Esophagus squamous epithelium (tissue), 5 donors: ENCODE data around the gene HSH2D. TPM values are rescaled to one million over a fixed set of nuclear protein-coding genes. Genes with fewer than 3 reads are reported as not detected.

Experiments
- DNase-seq: peaks from one replicate; lab custom pipeline; 2025; lab: John Stamatoyannopoulos, UW
- H3K27ac ChIP-seq, 4 donors: fragments of 200-600 bp; sonication (generic); one replicate each; pipeline ENCODE4 v1.5.1; 2016 to 2019; ENCODE audit warnings: mild to moderate bottlenecking in 1 of 4
- H3K27me3 ChIP-seq, 4 donors: fragments of 200-600 bp; sonication (generic); 1 replicate in 3 of 4; 2 replicates in 1 of 4; pipeline versions ENCODE4 v1.5.1 to v1.6.0; 2017 to 2021; ENCODE audit warnings: antibody characterized with exemption in 1 of 4
- H3K36me3 ChIP-seq, 3 donors: fragments of 200-600 bp; sonication (generic); one replicate each; pipeline ENCODE4 v1.5.1; 2016 to 2019
- H3K4me1 ChIP-seq, 3 donors: fragments of 200-600 bp; sonication (generic); one replicate each; pipeline ENCODE4 v1.5.1; 2017 to 2019
- H3K4me3 ChIP-seq, 4 donors: fragments of 200-600 bp; sonication (generic); 1 replicate in 3 of 4; 2 replicates in 1 of 4; pipeline ENCODE4 v1.5.1; 2016 to 2019; ENCODE audit warnings: mild to moderate bottlenecking in 2 of 4, moderate library complexity in 1 of 4
- H3K9me3 ChIP-seq, 3 donors: fragments of 200-600 bp; sonication (generic); one replicate each; pipeline ENCODE4 v1.5.1; 2016 to 2019
- CTCF ChIP-seq, 6 experiments: fragments of 450-650 bp in 4 of 6; fragments of 200-600 bp in 2 of 6; sonication (generic) in 2 of 6; IDR thresholded peaks; one replicate each; pipeline ENCODE4 v1.5.1; 2016 to 2019; ENCODE audit warnings: antibody characterized with exemption in 6 of 6, mild to moderate bottlenecking in 4 of 6, moderate library complexity in 4 of 6
- POLR2A ChIP-seq, 4 donors: fragments of 450-650 bp; IDR thresholded peaks; one replicate each; pipeline ENCODE4 v1.6.1; 2017; ENCODE audit warnings: antibody characterized with exemption in 4 of 4, mild to moderate bottlenecking in 4 of 4, moderate library complexity in 3 of 4
- WGBS, 2 donors: methylation state at CpG; one replicate each; pipeline ENCODE4 v1.1.5; 2018; 5-methylcytosine and 5-hydroxymethylcytosine counted together
- intact Hi-C: fragments of 100-400 bp; cut with DNase I; formaldehyde crosslinking; loops from one replicate; pipeline ENCODE4 v1.15.0; 2022
- small RNA-seq, 4 donors: library from RNA; depleted of rRNA; stranded (forward); fragments of <200 nt; gene quantifications; one replicate each; pipeline ENCODE3, GENCODE V24; 2016
- total RNA-seq, 4 donors: library from RNA; depleted of rRNA; stranded (reverse); fragments of >200 nt; gene quantifications; one replicate each; pipeline ENCODE4 v1.1.0, GENCODE V29; 2016
- donor health status: DM: yes; HTN: yes; CAD: no.

HSH2D gene
- total RNA-seq, 4 donors from 2014 or later: 0.31 to 1.1 (median 0.41) TPM; not detected in 1

- intact Hi-C loops: no loop called here
- H3K27ac ChIP-seq: no peak overlapping the region
- TF ChIP-seq CTCF (IDR thresholded peaks at IDR 0.05): no peak
- TF ChIP-seq POLR2A (IDR thresholded peaks at IDR 0.05): no peak
- peaks cover 0 to 7% (median 0%) of the 10 kb centered on the region in 3 donors for H3K4me1 ChIP-seq
- H3K36me3 ChIP-seq: peaks cover 19 to 98% (median 35%) of the 10 kb centered on the region in 3 donors
- no peaks in the 10 kb centered on the region for H3K9me3 ChIP-seq
- H3K27me3 ChIP-seq: no peaks in the 10 kb centered on the region
- no peak overlapping the region for H3K4me3 ChIP-seq
- DNase-seq: no peak
- whole genome bisulfite sequencing, 2 donors: 84 to 85% methylated on average over 10 to 11 of the region's 12 CpGs
Measured at GRCh38 chr19:16207490-16208025, 64.1 kb downstream of the HSH2D start.

Small RNA genes within 50 kb of the gene (small RNA-seq; reads per million reads assigned to genes)
- 0 reads per million in 4 donors for gene RF00017

Other genes with a start within 250 kb of the HSH2D start
- under 1 TPM in 1 of 4 donors, not detected in 3; 0.19 TPM for gene CYP4F2, start 245.6 kb upstream of the HSH2D start, total RNA-seq
- 10 to 100 TPM; 16.6 to 37.9 (median 19.5) TPM for gene CYP4F11, start 209.2 kb upstream of the HSH2D start, total RNA-seq
- gene OR10H4, start 194.7 kb upstream of the HSH2D start, total RNA-seq: not detected
- gene TPM4, start 67.2 kb upstream of the HSH2D start, total RNA-seq: 100 to 1,000 TPM; 307 to 577 (median 369) TPM
- 10 to 100 TPM; 39.5 to 70.9 (median 46.4) TPM for gene RAB8A, start 31.8 kb upstream of the HSH2D start, total RNA-seq
- not detected for gene CIB3, start 29.8 kb downstream of the HSH2D start, total RNA-seq
- 10 to 100 TPM; 53.5 to 97.4 (median 70.8) TPM for gene FAM32A, start 41.7 kb downstream of the HSH2D start, total RNA-seq
- gene AP1M1, start 54.2 kb downstream of the HSH2D start, total RNA-seq: 10 to 100 TPM; 39.3 to 64.6 (median 46.8) TPM
- gene KLF2, start 181.1 kb downstream of the HSH2D start, total RNA-seq: 10 to 100 TPM in 1 of 4 donors, 1 to 10 TPM in 3; 4.2 to 11.4 (median 8.0) TPM